Endothelial cell of umbilical vein (primary cell): ENCODE results near the gene CIDEB.

Experiments
- EZH2 ChIP-seq: IDR thresholded peaks from 2 replicates; pipeline ENCODE4 v1.6.1; 2012; ENCODE audit warnings: borderline replicate concordance, low read depth, mild to moderate bottlenecking, moderate library complexity, low read length, inconsistent platforms; ENCODE audit not compliant: severe bottlenecking
- FOS ChIP-seq: IDR thresholded peaks from 2 replicates; pipeline ENCODE4 v1.6.1; 2011; ENCODE audit warnings: mild to moderate bottlenecking, low read length, moderate library complexity, borderline replicate concordance; ENCODE audit not compliant: insufficient read depth
- GATA2 ChIP-seq: IDR thresholded peaks from 2 replicates; pipeline ENCODE4 v1.7.0; 2011; ENCODE audit warnings: low read depth, mild to moderate bottlenecking, moderate library complexity, mixed read lengths, low read length; ENCODE audit not compliant: insufficient read length, insufficient read depth
- JUN ChIP-seq: IDR thresholded peaks from 2 replicates; pipeline ENCODE4 v1.6.1; 2011; ENCODE audit warnings: borderline replicate concordance, low read depth; ENCODE audit not compliant: insufficient read length, insufficient read depth
- MYC ChIP-seq: IDR thresholded peaks from one replicate; pipeline ENCODE4 v1.6.1; 2011; ENCODE audit warnings: mild to moderate bottlenecking, low read depth, low read length
- POLR2A ChIP-seq: IDR thresholded peaks from 2 replicates; pipeline ENCODE4 v1.6.1; 2012; ENCODE audit warnings: low read depth, mild to moderate bottlenecking, control low read depth, low read length
- POLR2AphosphoS5 ChIP-seq: IDR thresholded peaks from 2 replicates; pipeline ENCODE4 v1.6.1; 2012; ENCODE audit warnings: low read depth, mild to moderate bottlenecking, control low read depth, low read length, moderate library complexity; ENCODE audit not compliant: insufficient read depth
- TF ChIP-seq, protein P1 (sequence below), 2 donors: IDR thresholded peaks; 1 replicate in 1 of 2; 2 replicates in 1 of 2; pipeline ENCODE4 v1.5.1; 2011; ENCODE audit warnings: low read length in 2 of 2, mild to moderate bottlenecking in 2 of 2, moderate library complexity in 2 of 2, control low read depth in 1 of 2, inconsistent platforms in 1 of 2, low read depth in 1 of 2; ENCODE audit not compliant: insufficient read depth in 1 of 2; ENCODE audit errors: extremely low read depth in 1 of 2
- TF ChIP-seq, protein P2 (sequence below): IDR thresholded peaks from 2 replicates; pipeline ENCODE4 v1.6.1; 2011; ENCODE audit not compliant: insufficient read depth, insufficient read length

DNA sequence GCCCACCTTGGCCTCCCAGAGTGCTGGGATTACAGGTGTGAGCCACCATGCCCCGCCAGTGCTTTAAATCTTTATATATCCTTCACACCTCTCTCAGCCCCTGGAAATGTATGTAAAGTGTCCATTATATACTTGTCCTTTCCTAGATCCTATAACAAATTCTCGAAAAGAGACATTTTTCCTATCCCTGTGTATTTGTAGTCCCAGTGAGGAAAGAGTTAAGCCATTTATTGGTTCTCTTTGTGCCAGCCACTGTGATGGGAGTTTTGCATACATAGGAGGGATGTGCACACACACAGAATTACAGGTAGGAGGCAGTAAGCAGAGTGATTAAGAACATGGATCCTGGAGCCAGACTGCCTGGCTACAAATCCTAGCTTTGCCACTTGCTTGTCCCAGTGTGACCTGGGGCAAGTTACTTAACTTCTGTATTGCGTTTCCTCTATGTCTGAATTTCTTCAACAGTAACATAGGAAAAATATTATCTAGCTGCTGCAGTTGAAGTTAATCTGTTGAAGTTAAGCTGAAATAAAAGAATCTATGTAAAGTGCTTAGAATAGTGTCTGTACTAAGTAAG, 34.3 kb downstream of the CIDEB start:
- TF ChIP-seq, protein P1, sequence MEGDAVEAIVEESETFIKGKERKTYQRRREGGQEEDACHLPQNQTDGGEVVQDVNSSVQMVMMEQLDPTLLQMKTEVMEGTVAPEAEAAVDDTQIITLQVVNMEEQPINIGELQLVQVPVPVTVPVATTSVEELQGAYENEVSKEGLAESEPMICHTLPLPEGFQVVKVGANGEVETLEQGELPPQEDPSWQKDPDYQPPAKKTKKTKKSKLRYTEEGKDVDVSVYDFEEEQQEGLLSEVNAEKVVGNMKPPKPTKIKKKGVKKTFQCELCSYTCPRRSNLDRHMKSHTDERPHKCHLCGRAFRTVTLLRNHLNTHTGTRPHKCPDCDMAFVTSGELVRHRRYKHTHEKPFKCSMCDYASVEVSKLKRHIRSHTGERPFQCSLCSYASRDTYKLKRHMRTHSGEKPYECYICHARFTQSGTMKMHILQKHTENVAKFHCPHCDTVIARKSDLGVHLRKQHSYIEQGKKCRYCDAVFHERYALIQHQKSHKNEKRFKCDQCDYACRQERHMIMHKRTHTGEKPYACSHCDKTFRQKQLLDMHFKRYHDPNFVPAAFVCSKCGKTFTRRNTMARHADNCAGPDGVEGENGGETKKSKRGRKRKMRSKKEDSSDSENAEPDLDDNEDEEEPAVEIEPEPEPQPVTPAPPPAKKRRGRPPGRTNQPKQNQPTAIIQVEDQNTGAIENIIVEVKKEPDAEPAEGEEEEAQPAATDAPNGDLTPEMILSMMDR (IDR thresholded peaks at IDR 0.05; ENCODE audit: extremely low read depth in 1 of 2, insufficient read depth in 1 of 2, low read depth in 1 of 2, low read length in 2 of 2): no peak
- TF ChIP-seq POLR2A: no peak
- TF ChIP-seq, protein P2, sequence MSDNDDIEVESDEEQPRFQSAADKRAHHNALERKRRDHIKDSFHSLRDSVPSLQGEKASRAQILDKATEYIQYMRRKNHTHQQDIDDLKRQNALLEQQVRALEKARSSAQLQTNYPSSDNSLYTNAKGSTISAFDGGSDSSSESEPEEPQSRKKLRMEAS: no peak
- no peak for TF ChIP-seq POLR2AphosphoS5
- no peak for TF ChIP-seq JUN
- no peak for TF ChIP-seq EZH2
- no peak for TF ChIP-seq MYC
- TF ChIP-seq GATA2: no peak
- no peak for TF ChIP-seq FOS
